Measurements from ENCODE around the gene EFCAB8.

EFCAB8 gene

DNA sequence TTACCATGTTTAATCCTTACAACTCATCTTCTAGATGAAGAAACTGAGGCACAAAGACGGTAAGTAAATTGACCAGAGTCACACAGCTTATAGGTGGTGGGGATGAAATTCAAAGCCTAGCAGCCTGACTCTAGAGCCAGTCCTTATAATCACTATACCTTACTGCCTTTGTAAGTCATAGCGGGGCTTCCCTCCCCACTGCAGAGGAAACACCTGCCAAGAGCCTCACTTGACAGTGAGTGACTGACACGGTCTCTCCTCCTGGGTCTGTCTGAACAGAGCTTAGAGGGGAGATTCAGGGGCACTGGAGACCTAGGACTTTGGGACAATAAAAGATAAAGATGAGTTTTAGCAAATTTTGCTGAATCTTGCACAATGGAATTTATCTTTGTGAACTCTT lies 132.7 kb downstream of the EFCAB8 start:
- DNase-seq: no peak

DNA sequence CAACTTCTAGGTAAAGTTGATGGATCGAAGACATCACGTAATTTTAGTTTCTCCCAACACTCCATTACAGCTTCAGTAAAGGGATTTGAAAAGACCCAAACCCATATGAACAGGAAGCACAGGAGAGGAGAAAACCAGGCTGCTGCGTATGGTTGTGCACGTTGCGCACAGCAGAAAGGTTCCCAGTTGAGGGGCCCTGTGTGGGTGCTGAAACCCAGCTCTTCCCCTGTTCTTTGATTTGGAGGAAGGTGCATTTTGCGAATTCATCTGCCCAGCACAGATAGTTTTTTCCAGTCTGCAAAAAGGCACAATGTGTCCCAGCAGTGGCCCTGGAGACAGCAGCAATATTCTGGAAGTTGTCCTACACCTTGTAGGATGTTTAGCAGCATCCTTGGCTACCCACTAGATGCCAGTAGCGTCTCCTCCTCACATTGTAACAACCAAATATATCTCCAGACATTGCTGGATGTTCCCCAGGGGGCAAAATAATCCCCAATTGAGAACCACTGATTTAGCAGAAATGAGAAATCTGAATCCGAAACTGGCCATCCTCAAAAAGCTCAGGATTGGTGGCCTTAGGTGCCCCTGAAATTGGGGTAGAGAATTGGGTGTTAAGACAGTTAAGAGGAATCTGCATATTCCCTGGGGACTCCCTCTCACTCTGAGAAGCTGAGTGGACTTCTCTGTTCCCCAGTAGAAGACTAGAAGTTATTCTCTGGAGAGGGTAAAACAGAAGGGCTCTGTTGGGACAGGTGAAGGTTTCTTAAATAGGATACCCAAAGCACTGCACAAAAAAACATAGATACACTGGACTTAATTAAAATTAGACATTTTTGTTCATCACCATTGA lies 133.3 kb downstream of the EFCAB8 start:
- peak; percentile 36 to 63 for DNase-seq

GRCh38 chr20:32993496-32994050 lies 134.8 kb downstream of the EFCAB8 start:
- DNase-seq: no peak

- DNase-seq: no peak
Observed at GRCh38 chr20:32995802-32996201, 137.1 kb downstream of the EFCAB8 start.

GRCh38 chr20:32997431-32997830 lies 138.7 kb downstream of the EFCAB8 start:
- DNase-seq: no peak

DNA sequence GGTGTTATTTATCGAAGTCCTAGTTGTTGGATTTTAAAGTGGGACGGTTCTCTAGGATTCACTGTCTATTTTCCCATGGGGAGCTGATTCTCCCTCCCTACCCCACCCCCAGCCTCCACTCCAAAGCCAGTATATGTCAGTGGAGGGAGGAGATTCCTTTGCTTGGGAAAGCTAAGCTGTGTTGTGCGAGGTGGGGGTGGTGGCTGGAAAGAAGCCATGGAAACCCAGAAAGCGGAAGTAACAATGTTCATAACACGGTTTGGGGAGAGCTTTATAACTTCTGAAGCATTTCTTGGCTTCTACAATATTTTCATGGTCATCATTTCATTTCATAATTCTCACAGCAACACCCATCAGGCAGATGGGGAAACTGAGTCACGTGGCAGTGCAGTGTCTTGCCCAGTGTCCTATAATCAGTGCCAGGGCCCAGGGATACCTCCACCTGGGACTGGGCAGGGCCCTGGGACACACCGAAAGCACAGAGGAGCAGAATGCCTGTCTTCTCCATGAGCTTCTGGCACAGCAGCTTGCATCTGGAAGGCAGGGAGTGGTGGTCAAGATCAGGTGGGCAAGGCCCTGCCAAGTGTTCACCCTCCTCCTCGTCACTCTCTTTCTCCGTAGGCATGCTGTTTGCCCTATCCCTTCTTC lies 141.0 kb downstream of the EFCAB8 start:
- no peak for DNase-seq

DNA sequence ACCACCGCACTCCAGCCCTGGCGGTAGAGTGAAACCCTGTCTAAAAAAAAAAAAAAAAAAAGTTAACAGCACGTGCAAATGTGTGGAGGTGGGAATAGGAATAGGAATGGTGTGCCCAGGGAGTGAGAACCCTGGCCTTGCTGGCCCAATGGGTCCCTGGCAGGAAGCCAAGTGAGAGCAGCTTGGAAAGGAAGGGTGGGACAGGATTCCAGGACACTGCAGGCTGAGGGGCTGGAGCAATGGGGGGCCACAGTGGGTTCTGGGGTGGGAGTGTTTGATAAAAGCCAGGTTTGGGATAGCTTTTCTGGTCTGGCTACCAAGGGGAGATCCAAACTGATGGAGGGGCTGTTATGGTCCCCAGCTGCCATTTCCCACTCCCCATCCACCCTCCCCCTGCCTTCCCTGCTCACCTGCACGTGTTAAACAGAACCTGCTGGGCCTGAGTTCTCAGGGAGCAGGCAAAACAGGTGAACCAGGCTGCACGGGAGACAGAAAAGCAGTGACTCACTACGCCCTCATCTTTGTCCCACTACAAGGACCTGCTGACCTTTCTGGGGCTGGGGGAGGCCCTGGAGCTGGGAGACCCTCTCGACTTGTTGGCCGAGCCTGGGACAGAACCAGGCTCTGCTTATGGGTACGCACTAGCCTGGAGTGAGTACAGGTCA lies 142.2 kb downstream of the EFCAB8 start:
- DNase-seq: no peak

DNA sequence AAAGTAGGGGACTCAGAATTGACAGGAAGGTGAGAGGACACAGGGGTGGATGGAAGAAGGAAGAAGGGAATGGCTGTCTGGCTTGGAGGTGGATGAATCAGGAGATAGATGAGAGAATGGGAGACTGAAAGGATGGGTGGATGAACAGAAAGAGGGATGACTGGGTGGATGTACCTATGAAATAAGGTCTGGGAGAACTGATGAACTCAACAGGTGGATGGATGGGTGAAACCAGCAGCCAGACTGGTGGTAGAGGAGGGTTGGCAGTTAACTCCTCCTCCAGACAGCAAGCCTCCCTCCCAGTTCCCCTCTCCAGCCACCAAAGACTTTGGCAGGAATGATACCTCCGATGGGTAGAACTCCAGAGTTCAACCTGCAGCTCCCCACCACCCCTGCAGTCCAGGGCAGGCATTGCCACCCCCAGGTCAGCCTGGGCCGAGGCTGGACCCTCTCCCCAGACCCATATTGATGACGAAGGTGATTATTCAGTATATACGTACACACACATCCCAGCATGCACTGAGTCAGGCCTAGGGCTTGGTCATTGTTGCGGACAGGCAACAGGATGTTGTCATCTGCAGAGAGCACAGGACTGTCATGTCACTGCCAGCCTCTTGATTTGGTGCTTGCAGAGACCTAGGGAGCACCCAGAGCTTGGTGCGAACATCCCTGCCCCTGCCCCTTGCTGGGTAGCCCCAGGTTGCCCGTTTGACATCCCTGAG lies 143.5 kb downstream of the EFCAB8 start:
- no peak for DNase-seq

GRCh38 chr20:33004141-33004751 lies 145.5 kb downstream of the EFCAB8 start, which contains the start of gene SUN5:
SUN5 (minus strand) TSS chr20:33004433; CDS start chr20:33004340, 93 bp downstream.
- no peak for DNase-seq

DNA sequence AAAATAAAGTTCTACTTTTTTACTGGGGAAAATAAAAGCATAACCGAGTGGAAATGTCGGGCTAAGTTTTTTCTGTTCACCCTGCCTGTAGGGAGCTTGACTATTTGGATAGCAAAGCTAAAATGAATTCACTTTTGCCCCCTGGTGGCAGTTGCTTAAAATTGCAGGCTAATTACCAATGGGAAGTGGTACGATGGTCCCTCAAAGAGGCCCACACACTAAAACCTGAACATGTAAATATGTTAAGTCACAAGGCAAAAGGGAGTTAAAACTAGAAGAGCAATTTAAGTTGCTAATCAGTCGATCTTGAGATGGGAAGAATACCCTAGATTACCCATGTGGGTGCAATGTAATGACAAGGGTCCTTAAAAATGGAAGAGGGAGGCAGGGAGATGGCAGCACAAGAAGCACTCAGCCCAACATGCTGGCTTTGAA lies 146.4 kb downstream of the EFCAB8 start:
- peak in 1 of 2 experiments; percentile 36 for DNase-seq

GRCh38 chr20:33005908-33006775 lies 147.4 kb downstream of the EFCAB8 start:
- DNase-seq: no peak

DNA sequence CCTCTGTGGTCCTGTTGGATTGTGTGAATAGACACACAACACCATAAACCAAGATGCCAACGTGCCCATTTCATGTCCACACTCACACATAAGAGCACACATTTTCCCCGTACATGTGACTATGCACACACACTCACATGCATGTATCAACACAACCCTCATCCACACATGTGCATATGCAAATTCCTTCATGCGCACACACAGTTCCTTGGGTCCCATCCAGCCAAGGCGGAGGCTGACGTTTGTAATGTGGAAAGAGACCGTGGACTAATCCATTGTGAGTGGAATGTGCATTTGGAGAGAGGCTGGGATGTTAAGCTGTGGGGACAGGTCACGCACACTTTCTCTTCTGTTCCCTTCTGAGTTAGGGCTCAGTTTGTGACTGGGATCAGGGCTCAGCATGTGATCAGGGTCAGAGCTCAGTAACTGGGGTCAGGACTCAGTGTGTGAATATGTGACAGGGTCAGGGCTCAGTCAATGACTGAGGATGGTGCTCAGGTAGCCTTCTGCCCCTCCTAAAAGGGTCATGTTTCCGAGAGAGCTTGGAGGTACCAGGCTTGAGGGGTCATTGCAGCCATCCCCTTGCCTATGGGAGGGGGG lies 148.2 kb downstream of the EFCAB8 start:
- no peak for DNase-seq

GRCh38 chr20:33007376-33008335 lies 148.9 kb downstream of the EFCAB8 start, which contains the start of gene BPIFB2:
BPIFB2 (plus strand) TSS chr20:33007704; CDS start chr20:33008575, 871 bp downstream.
- DNase-seq: no peak

DNA sequence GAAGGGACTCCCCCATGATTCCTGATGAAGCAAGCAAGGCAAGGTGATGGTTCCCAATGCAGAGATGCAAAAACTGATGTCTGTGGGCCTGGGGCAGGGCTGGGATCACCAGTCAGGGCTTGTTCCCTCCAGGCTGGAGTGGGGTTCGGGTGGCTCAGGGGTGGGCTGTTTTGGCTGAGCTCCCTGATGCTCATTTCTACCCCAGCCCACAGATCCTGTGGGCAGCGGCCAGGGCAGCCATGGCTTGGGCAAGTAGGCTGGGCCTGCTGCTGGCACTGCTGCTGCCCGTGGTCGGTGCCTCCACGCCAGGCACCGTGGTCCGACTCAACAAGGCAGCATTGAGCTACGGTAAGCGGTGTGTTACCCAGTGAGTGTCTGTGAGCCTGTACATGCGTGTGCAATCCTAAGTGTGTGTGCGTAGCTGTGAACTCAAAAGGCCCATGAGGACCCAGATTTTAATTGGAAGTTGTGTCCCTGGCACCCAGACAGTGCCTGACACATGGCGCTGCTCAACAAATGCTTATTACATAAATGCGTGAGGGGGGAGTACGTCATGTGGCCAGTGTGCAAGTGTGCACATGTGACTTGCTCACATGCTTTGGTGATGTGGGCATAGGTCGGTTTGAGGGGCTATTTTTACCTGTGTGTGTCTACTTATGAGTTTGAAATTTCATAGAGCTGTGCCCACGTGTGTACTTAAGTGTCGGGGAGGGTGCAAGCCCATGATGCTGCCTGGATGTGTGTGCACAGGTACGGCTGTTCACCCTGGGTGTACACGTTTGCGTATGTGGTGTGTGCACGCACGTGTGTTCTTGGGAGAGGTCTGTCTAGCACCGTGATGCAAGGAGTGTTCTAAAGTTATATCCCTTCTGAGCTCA lies 149.9 kb downstream of the EFCAB8 start:
- no peak for DNase-seq

- no peak for DNase-seq
Observed at GRCh38 chr20:33009214-33010132, 150.8 kb downstream of the EFCAB8 start.

- DNase-seq: no peak
Observed at GRCh38 chr20:33010133-33010504, 151.4 kb downstream of the EFCAB8 start.
